ENCODE results near the gene PREX1.

The PREX1 gene

GRCh38 chr20:48649868-48650267 lies 177.9 kb downstream of the PREX1 start:
- DNase-seq = no peak

- no peak for DNase-seq
Observed at GRCh38 chr20:48649104-48649626, 178.6 kb downstream of the PREX1 start.

GRCh38 chr20:48648482-48649051 lies 179.2 kb downstream of the PREX1 start:
- DNase-seq = no peak

- no peak for DNase-seq
Observed at GRCh38 chr20:48647858-48648257, 179.9 kb downstream of the PREX1 start.

GRCh38 chr20:48645666-48646065 lies 182.1 kb downstream of the PREX1 start:
- no peak for DNase-seq

- DNase-seq = no peak
Observed at GRCh38 chr20:48644286-48644828, 183.4 kb downstream of the PREX1 start.

- no peak for DNase-seq
Observed at GRCh38 chr20:48642105-48642880, 185.5 kb downstream of the PREX1 start.

- no peak for DNase-seq
Observed at GRCh38 chr20:48640871-48641270, 186.9 kb downstream of the PREX1 start.

GRCh38 chr20:48639899-48640298 lies 187.9 kb downstream of the PREX1 start:
- DNase-seq = no peak

- no peak for DNase-seq
Observed at GRCh38 chr20:48638546-48638945, 189.3 kb downstream of the PREX1 start.

- no peak for DNase-seq
Observed at GRCh38 chr20:48637461-48637860, 190.3 kb downstream of the PREX1 start.

- DNase-seq = no peak
Observed at GRCh38 chr20:48636301-48636700, 191.5 kb downstream of the PREX1 start.

- DNase-seq = no peak
Observed at GRCh38 chr20:48635791-48636267, 192.0 kb downstream of the PREX1 start.

- no peak for DNase-seq
Observed at GRCh38 chr20:48635361-48635760, 192.4 kb downstream of the PREX1 start.

GRCh38 chr20:48634641-48635040 lies 193.2 kb downstream of the PREX1 start:
- DNase-seq = no peak

- no peak for DNase-seq
Observed at GRCh38 chr20:48633620-48634257, 194.1 kb downstream of the PREX1 start.

GRCh38 chr20:48632825-48633619 lies 194.8 kb downstream of the PREX1 start:
- no peak for DNase-seq

- no peak for DNase-seq
Observed at GRCh38 chr20:48632017-48632824, 195.6 kb downstream of the PREX1 start.

- DNase-seq = no peak
Observed at GRCh38 chr20:48631114-48632016, 196.4 kb downstream of the PREX1 start.

GRCh38 chr20:48630342-48631075 lies 197.3 kb downstream of the PREX1 start:
- DNase-seq = no peak
